ENCODE data around the gene LSM14B.

The LSM14B gene

DNA sequence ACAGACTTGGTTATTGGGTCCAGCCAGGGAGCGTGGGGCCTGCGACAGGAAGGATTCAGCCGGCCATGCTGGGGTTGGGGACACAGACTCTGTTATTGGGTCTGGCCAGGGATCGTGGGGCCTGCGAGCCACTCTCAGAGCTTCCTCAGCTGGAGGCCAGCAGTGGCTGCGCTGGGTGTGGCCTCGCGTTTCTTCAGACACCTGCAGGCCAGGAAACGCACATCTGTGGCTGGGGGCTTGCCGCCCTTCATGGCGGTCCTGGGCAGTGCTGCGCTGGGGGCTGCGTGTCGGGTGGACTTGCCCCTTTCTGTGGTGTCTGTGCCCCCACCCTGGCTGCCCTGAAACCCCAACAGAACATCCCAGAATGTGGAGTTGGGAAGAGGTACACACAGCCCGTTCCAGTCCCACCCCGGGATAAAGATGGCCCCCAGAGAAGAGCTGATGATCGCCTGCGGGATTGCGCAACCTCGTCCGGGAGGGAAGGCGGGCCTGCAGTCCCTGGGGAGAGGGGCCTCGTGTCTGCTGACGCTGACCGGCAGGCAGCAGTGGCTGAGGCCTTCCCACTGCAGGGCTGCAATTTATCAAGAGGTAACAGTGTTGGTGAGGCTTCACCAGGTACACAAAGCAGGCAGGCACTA, 43.6 kb downstream of the LSM14B start:
- DNase-seq: no peak

DNA sequence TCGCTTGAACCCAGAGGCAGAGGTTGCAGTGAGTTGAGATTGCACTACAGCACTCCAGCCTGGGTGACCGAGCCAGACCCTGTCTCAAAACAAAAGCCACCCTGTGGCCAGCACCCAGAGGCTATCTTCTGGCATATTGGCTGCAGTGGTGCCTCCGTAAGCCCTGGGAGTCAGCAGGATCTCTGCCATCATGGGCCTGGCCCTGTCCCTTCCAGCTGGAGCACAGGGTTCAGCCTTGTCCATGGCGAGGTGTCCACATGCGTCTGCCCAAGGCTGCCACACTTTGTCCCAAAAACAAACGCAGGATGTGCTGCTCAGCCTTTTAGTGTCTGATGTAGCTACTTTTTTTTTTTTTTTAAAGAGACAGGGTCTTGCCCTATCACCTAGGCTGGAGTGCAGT, 45.2 kb downstream of the LSM14B start:
- DNase-seq: no peak

- no peak for DNase-seq
Measured at GRCh38 chr20:62168061-62168460, 45.8 kb downstream of the LSM14B start.

- no peak for DNase-seq
Measured at GRCh38 chr20:62168890-62169435, 46.7 kb downstream of the LSM14B start.

GRCh38 chr20:62170536-62170935, 48.3 kb downstream of the LSM14B start:
- DNase-seq: no peak

- no peak for DNase-seq
Measured at GRCh38 chr20:62171245-62171644, 49.0 kb downstream of the LSM14B start.

DNA sequence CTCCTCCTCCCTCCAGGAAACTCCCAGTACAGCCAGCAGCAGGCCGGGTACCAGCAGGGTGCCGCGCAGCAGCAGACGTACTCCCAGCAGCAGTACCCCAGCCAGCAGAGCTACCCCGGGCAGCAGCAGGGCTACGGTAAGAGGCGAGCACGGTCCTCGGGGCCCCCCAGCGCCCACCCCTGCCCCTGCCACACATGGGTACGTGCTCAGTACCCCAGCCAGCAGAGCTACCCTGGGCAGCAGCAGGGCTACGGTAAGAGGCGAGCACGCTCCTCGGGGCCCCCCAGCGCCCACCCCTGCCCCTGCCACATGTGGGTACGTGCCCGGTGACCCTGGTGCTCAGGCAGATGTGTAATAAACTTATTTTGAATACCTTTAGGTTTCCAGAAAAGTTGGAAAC, 50.4 kb downstream of the LSM14B start:
- no peak for DNase-seq

DNA sequence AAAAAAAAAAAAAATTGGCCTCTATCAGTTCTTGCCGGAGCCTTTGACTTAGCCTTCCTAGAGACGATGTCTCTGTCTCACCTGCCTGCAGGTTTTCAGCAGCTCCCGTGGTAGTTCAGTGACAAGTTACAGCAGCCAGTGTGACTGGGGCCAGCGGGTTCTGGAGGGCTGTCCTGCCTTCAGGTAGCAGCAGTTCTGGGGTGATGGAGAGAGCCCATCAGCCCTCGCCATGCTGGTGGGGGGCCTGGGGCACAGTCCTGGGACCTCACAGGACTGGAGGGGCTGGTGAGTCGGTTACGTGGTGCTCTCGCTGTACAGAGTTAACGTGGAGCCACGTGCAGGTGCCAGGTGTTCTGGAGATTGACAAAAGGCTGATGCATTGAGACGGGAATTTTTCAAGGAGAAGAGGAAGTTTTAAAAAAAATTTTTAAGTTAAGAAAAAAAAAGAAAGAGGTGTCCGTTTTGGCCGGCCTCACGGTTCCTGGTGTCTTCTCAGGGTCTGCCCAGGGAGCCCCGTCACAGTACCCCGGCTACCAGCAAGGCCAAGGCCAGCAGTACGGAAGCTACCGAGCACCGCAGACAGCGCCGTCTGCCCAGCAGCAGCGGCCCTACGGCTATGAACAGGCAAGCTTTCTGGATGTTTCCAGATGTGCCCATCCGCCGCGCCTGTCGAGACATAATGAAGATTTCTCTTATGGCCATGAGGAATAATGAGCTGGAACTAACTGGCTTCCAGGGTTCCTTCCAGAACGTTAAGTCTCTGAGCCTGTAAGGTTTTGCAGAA, 51.9 kb downstream of the LSM14B start:
- no peak for DNase-seq

DNA sequence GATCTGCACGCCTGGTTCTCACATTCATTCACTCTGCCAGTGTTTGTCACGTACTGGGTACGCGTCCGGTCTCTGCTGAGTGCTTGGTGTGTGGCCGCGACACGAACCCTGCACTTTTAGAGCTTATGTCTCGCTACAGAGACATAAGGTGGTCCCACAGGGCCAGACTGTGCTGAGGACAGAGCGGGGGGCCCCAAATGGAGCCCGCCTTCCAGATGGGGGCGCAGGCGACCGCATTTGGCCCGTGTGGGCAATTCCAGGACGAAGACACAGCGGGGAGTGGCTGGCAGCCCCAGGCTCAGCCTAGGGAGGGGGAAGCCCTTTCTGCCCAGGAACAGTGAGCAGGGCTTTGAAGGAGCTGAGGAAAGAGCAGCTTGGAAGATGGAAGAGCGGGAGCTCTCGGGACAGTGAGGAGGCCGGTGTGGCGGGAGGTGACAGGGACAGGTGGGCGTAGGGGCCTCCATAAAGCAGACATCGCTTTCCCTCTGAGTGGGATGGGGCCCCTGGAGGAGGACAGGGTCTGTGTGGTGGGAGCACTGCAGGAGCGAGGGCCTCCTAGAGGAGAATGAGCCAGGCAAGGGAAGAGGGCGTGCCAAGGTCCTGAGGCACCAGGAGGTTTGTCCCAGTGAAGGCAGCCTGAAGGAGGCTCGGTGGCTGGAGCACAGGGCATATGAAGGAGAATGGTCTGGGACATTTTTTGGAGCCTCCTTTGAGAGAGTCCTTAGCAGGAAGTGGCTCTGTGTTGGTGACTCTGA, 52.8 kb downstream of the LSM14B start:
- no peak for DNase-seq

DNA sequence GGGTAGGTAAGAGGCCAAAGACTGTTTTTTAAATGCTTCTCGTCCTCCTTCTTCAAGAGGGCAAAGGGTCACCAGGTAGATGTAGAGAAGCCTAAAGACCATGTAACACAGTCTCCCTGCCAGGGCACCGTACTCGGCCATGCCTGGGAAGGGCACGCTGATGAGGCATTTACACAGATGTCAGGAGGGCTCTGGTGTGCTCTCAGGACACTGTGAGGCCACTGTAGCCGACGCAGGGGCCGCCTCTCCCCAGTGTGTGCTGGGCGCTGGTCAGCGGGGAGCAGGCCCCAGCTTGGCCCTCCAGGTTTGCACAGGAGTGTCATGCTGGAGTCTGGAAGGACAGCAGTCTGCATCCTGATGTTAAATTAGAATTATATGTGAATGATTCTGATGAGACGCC, 53.4 kb downstream of the LSM14B start:
- no peak for DNase-seq

- no peak for DNase-seq
Measured at GRCh38 chr20:62176866-62177265, 54.6 kb downstream of the LSM14B start.

DNA sequence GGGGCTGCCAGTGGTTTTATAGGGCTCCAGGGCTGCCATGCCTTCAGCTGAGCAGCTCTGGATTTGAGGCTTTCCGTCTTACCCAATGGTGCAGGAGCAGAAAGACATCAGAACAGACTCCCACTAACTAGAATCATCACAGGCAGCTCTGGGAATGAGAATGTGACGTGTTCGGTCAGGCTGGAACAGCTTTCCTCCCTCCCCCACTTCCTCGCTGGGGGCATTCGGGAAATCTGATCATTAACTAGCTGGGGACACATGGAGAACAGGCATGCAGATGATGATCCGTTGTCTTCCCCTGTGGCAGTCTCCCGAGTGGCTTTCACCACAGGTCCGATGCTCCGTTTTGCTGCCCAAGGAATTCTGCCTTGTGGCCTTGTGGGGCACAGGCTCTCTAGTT, 55.0 kb downstream of the LSM14B start:
- no peak for DNase-seq

DNA sequence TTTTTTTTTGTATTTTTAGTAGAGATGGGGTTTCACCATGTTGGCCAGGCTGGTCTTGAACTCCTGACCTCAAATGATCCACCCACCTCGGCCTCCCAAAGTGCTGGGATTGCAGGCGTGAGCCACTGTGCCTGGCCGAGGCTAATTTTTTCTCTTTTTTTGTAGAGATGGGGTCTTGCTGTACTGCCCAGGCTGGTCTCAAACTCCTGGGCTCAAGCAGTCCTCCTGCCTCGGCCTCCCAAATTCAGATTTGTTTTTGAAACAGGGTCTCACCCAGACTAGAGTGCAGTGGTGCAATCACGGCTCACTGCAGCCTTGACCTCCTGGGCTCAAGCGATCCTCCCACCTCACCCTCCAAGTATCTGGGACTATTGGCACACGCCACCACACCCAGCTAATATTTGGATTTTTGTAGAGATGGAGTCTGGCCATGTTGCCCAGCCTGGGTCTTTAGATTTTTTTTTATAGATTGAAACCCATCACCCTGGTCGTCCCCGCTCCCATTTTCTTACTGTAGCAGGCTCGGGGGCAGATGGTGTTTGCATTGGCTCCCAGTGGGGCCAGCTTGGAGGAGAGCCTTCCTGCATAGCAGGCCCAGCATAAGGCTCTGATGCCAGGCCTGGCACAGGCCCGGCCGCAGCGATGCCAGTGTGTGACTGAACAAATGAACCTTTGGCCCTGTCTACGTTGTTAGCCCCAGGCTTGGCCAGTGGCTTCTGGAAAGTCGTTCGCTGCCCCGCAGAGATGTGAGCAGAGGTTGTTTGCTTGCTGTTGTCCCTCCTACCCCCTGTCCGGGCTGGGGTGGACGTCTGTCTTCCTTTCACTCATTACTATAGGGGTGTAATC, 56.3 kb downstream of the LSM14B start:
- DNase-seq: no peak

DNA sequence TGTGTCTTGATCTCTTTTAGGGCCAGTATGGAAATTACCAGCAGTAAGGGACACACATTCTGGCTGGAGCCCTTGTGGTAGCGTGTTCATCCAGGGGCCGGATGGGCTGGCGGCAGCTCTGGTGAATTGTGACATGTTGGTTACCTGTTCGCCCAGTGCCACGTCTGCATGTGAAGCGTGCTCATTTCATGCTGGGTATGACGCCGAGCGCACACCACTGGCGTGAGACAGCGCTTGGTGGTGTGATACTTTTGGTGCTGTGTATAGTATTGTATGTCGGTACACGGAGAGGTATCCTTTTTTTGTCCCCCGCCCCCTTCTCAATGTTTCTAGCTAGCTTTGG, 56.9 kb downstream of the LSM14B start:
- DNase-seq: no peak

- DNase-seq: no peak
Measured at GRCh38 chr20:62181808-62182207, 59.5 kb downstream of the LSM14B start.

DNA sequence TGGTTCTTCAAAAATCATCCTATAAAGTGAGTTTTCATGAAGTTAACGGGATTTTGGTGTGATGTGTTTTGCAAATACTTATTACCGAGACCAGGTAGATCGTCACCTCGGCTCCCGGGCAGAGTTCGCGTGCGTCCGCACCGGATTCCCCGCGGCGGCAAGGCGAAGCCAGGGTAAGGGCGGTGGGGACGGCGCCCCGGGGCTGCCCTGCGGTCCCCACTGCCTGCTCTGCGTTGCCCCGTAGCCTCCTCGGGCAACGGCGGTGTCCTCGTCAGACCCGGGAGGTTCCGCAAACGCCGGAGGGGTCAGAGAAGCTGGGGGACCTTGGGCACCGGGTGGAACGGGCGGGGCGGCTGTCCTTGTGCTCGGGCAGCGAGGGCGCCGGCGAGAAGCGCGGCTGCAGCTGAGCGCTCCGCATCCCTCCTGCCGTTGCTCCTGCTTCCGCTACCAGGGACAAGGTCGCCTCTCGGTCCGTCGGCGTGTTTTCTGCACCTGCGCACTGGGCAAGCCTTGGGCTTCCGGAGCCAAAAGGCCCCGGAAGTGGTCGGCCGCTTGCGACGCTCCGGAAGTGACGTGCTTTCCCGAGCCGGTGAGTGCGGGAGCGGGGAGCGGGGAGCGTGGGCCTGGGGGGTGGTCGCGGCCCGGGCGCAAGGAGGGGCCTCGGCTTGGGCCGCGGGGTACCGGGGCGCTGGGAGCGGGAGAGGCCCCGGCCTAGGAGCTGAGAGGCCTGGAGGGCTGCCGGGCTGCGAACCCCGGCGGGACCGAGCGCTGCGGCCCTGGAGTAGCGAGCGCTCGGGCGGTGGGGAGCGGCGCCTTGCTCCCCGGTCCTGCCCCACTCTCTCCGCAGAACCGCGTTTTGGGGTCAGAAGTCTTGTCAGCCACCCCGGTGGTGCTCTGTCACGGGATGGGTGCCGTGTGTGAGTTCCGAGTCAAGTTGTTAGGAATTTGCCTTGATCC, 60.5 kb downstream of the LSM14B start, which contains the start of gene MTG2:
Gene MTG2 (plus strand): TSS at position 560 of the 957 bp plus-strand sequence. CDS start 10,393 bp downstream, outside the sequence.
- peak; percentile 94 for DNase-seq

DNA sequence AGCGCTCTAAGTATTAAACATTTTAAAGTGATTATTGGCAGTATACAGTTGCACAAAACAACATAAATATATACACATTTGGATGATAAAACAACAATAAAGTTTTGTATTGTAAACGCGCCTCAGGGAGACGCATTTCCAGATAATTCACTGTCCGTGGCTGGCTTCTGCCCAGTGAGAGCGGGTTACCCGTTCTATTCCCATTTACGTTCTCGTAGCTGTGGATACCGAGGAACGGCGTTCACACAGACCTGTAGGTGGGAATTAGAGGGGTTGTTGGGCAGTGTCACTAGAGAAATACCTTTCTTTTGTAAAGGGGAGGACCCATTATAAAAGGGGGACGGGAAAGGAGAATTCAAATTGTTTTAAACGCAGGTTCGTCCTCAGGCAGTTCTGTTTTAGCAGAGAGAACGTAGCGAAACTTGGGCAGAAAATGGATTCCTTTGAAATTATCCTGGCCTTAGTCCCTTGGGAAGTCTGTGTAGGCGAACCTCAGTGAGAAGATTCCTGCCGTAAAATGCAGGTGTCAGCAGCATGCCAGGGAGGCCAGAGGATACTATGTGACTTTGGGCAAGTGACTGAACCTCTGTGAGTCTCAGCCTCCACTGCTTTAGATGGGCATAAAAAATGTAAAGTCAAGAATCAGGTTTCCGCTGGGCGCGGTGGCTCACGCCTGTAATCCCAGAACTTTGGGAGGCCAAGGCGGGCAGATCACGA, 61.3 kb downstream of the LSM14B start:
- DNase-seq: no peak
